Inflammatory macrophage treated with lipopolysaccharide for 1 hour (primary cell): ENCODE measurements around the gene AP2M1.
"Not testable (repeated sequence)": the region's sequence is repeated elsewhere in the genome, so short reads cannot be mapped to it uniquely, and the experiment has no call there.

Source experiments
- DNase-seq, 2 donors: peaks; one replicate each; pipeline ENCODE4 v3.0.0-alpha.2; 2020 to 2022

AP2M1 gene

GRCh38 chr3:184157206-184157605 is 17.4 kb upstream of the AP2M1 start:
- DNase-seq = no peak

- peak in 1 of 2 donors; percentile 40 for DNase-seq
Observed at GRCh38 chr3:184158404-184158803, 16.3 kb upstream of the AP2M1 start.

- peak; percentile 53 to 75 for DNase-seq
Observed at GRCh38 chr3:184160456-184160855, 14.2 kb upstream of the AP2M1 start.

GRCh38 chr3:184162571-184163070 is 12.0 kb upstream of the AP2M1 start:
- DNase-seq = not testable (repeated sequence)

- no peak for DNase-seq
Observed at GRCh38 chr3:184164648-184165330, 9.9 kb upstream of the AP2M1 start.

GRCh38 chr3:184165543-184165942 is 9.1 kb upstream of the AP2M1 start:
- DNase-seq = no peak

GRCh38 chr3:184166671-184167070 is 8.0 kb upstream of the AP2M1 start:
- no peak for DNase-seq

- no peak for DNase-seq
Observed at GRCh38 chr3:184167786-184168185, 6.9 kb upstream of the AP2M1 start.

- no peak for DNase-seq
Observed at GRCh38 chr3:184168363-184169120, 6.1 kb upstream of the AP2M1 start.

- DNase-seq = no peak
Observed at GRCh38 chr3:184169896-184170875, 4.5 kb upstream of the AP2M1 start.

GRCh38 chr3:184171562-184171961 is 3.1 kb upstream of the AP2M1 start:
- peak in 1 of 2 donors; percentile 32 for DNase-seq

GRCh38 chr3:184172681-184173373 is 1.8 kb upstream of the AP2M1 start:
- DNase-seq = no peak

GRCh38 chr3:184173374-184173722 is 1.3 kb upstream of the AP2M1 start:
- no peak for DNase-seq

GRCh38 chr3:184174284-184174645 is 390 bp upstream of the AP2M1 start:
- no peak for DNase-seq

GRCh38 chr3:184175506-184175905 is 851 bp downstream of the AP2M1 start:
- no peak for DNase-seq

GRCh38 chr3:184175981-184176376 is 1.3 kb downstream of the AP2M1 start:
- DNase-seq = no peak

- DNase-seq = peak; percentile 53 to 55
Observed at GRCh38 chr3:184176377-184177330, 2.0 kb downstream of the AP2M1 start.

- peak in 1 of 2 donors; percentile 23 for DNase-seq
Observed at GRCh38 chr3:184177331-184177731, 2.7 kb downstream of the AP2M1 start.

- no peak for DNase-seq
Observed at GRCh38 chr3:184177767-184178306, 3.2 kb downstream of the AP2M1 start.

- peak; percentile 50 to 59 for DNase-seq
Observed at GRCh38 chr3:184178521-184179138, 4.0 kb downstream of the AP2M1 start.
